Activated CD4-positive, alpha-beta T cell treated with anti-CD3 and anti-CD28 coated beads, Interleukin-2, amount 10 ng/mL, durations not matched to agents 24 days and 14 days (primary cell): ENCODE measurements around the gene TMA7. TPM values are rescaled to one million over a fixed set of nuclear protein-coding genes. Genes with fewer than 3 reads are reported as not detected.
"Not testable (repeated sequence)": the region's sequence is repeated elsewhere in the genome, so short reads cannot be mapped to it uniquely, and the experiment has no call there.

Experiments used
- DNase-seq: peaks from one replicate; pipeline ENCODE4 v3.0.0; 2022
- H3K27ac Mint-ChIP-seq: one replicate; pipeline ENCODE4 v1.8.0; 2022; ENCODE audit warnings: mild to moderate bottlenecking, mixed read lengths
- H3K27me3 Mint-ChIP-seq: one replicate; pipeline ENCODE4 v1.8.0; 2022; ENCODE audit warnings: mixed read lengths
- H3K36me3 Mint-ChIP-seq: one replicate; pipeline ENCODE4 v1.8.0; 2022; ENCODE audit warnings: low read depth, mild to moderate bottlenecking, mixed read lengths
- H3K4me1 Mint-ChIP-seq: one replicate; pipeline ENCODE4 v1.8.0; 2021; ENCODE audit warnings: mixed read lengths
- H3K4me3 Mint-ChIP-seq: one replicate; pipeline ENCODE4 v1.8.0; 2022; ENCODE audit warnings: mild to moderate bottlenecking, moderate library complexity, mixed read lengths
- H3K9me3 Mint-ChIP-seq: one replicate; pipeline ENCODE4 v1.8.0; 2021; ENCODE audit warnings: mixed read lengths
- intact Hi-C: fragments of 100-400 bp; cut with micrococcal nuclease; formaldehyde crosslinking; loops from one replicate; pipeline ENCODE4 v1.15.1; 2023
- total RNA-seq: library from RNA; stranded (reverse); gene quantifications from 2 replicates; pipeline ENCODE4 v1.2.3, GENCODE V29; 2022

TMA7 gene
- total RNA-seq, 1 donor from 2014 or later: 275 TPM

- H3K27ac Mint-ChIP-seq: peak overlapping the region; percentile 93
- peaks cover 43% of the 10 kb centered on the region for H3K4me1 Mint-ChIP-seq
- H3K36me3 Mint-ChIP-seq: peaks cover 44% of the 10 kb centered on the region
- peak overlapping the region; percentile 96 for H3K4me3 Mint-ChIP-seq
- intact Hi-C loops: loop anchor here (10.0 kb wide), 1 partner anchor 382 kb away; no protein-coding TSS in a partner anchor
- no peaks in the 10 kb centered on the region for H3K27me3 Mint-ChIP-seq
- no peaks in the 10 kb centered on the region for H3K9me3 Mint-ChIP-seq
- DNase-seq: no peak
Observed at GRCh38 chr3:48467110-48467454, 27.0 kb downstream of the TMA7 start.

- peak; percentile 59 for DNase-seq
- Mint-ChIP-seq H3K9me3 (no peaks in the 10 kb centered on the region), H3K36me3 (peaks cover 44% of the 10 kb centered on the region), H3K4me1 (peaks cover 43% of the 10 kb centered on the region), H3K4me3 (peak overlapping the region; percentile 96), H3K27me3 (no peaks in the 10 kb centered on the region), H3K27ac (peak overlapping the region; percentile 93)
- intact Hi-C loops: loop anchor here (10.0 kb wide), 1 partner anchor 383 kb away; no protein-coding TSS in a partner anchor
Observed at GRCh38 chr3:48467473-48468267, 27.6 kb downstream of the TMA7 start.

GRCh38 chr3:48468329-48468731, 28.3 kb downstream of the TMA7 start:
- peaks cover 50% of the 10 kb centered on the region for H3K4me1 Mint-ChIP-seq
- H3K9me3 Mint-ChIP-seq: no peaks in the 10 kb centered on the region
- peak; percentile 61 for DNase-seq
- H3K27me3 Mint-ChIP-seq: no peaks in the 10 kb centered on the region
- H3K36me3 Mint-ChIP-seq: peaks cover 48% of the 10 kb centered on the region
- peak overlapping the region; percentile 96 for H3K4me3 Mint-ChIP-seq
- peak overlapping the region; percentile 93 for H3K27ac Mint-ChIP-seq
- intact Hi-C loops: loop anchor here (10.0 kb wide), 1 partner anchor 384 kb away; no protein-coding TSS in a partner anchor

- Mint-ChIP-seq H3K27ac (peak overlapping the region; percentile 92), H3K36me3 (peaks cover 47% of the 10 kb centered on the region), H3K4me3 (peak overlapping the region; percentile 96), H3K27me3 (no peaks in the 10 kb centered on the region), H3K9me3 (no peaks in the 10 kb centered on the region), H3K4me1 (peaks cover 53% of the 10 kb centered on the region)
- DNase-seq: peak; percentile 63
- intact Hi-C loops: loop anchor here (10.0 kb wide), 1 partner anchor 384 kb away; no protein-coding TSS in a partner anchor
Observed at GRCh38 chr3:48469046-48469915, 29.2 kb downstream of the TMA7 start.

- DNase-seq: peak; percentile 63
- intact Hi-C loops: loop anchor here (10.0 kb wide), 1 partner anchor 1855 kb away; the partner anchor contains the start of genes HYAL2 and TUSC2
- Mint-ChIP-seq H3K4me3 (peak overlapping the region; percentile 96), H3K27ac (peak overlapping the region; percentile 92), H3K4me1 (peaks cover 58% of the 10 kb centered on the region), H3K27me3 (no peaks in the 10 kb centered on the region), H3K9me3 (no peaks in the 10 kb centered on the region), H3K36me3 (peaks cover 52% of the 10 kb centered on the region)
Observed at GRCh38 chr3:48470286-48470685, 30.2 kb downstream of the TMA7 start.

GRCh38 chr3:48472673-48472922, 32.5 kb downstream of the TMA7 start:
- Mint-ChIP-seq H3K9me3 (no peaks in the 10 kb centered on the region), H3K27me3 (no peaks in the 10 kb centered on the region), H3K36me3 (peaks cover 34% of the 10 kb centered on the region), H3K4me1 (peaks cover 47% of the 10 kb centered on the region), H3K27ac (peak overlapping the region; percentile 97), H3K4me3 (peak overlapping the region; percentile 85)
- intact Hi-C loops: loop anchor here (1.0 to 10.0 kb wide), 2 partner anchors 32 to 1852 kb away; partner anchors contain the start of genes CCDC51, HYAL2, TMA7 and TUSC2
- DNase-seq: no peak

- intact Hi-C loops: loop anchor here (1.0 to 10.0 kb wide), 7 partner anchors 8 to 1852 kb away; partner anchors contain the start of genes ATRIP, CCDC51, CDC25A and HYAL2
- Mint-ChIP-seq H3K27me3 (no peaks in the 10 kb centered on the region), H3K27ac (peak overlapping the region; percentile 97), H3K36me3 (peaks cover 33% of the 10 kb centered on the region), H3K4me1 (peaks cover 47% of the 10 kb centered on the region), H3K9me3 (no peaks in the 10 kb centered on the region), H3K4me3 (peak overlapping the region; percentile 85)
- DNase-seq: peak; percentile 98
Observed at GRCh38 chr3:48472923-48473616, 33.0 kb downstream of the TMA7 start.

GRCh38 chr3:48473617-48473952, 33.5 kb downstream of the TMA7 start:
- intact Hi-C loops: loop anchor here (1.0 to 10.0 kb wide), 6 partner anchors 8 to 1851 kb away; partner anchors contain the start of genes ATRIP, CDC25A, HYAL2 and TUSC2
- no peaks in the 10 kb centered on the region for H3K9me3 Mint-ChIP-seq
- peaks cover 47% of the 10 kb centered on the region for H3K4me1 Mint-ChIP-seq
- H3K27ac Mint-ChIP-seq: peak overlapping the region; percentile 97
- peaks cover 31% of the 10 kb centered on the region for H3K36me3 Mint-ChIP-seq
- no peak for DNase-seq
- peak overlapping the region; percentile 85 for H3K4me3 Mint-ChIP-seq
- no peaks in the 10 kb centered on the region for H3K27me3 Mint-ChIP-seq

- peaks cover 34% of the 10 kb centered on the region for H3K36me3 Mint-ChIP-seq
- not testable (repeated sequence) for DNase-seq, H3K4me3 Mint-ChIP-seq, H3K27ac Mint-ChIP-seq, H3K9me3 Mint-ChIP-seq, H3K27me3 Mint-ChIP-seq
- peaks cover 47% of the 10 kb centered on the region for H3K4me1 Mint-ChIP-seq
- intact Hi-C loops: loop anchor here (10.0 kb wide), 1 partner anchor 1851 kb away; the partner anchor contains the start of genes HYAL2 and TUSC2
Observed at GRCh38 chr3:48474031-48474430, 34.0 kb downstream of the TMA7 start.

GRCh38 chr3:48474619-48475018, 34.6 kb downstream of the TMA7 start:
- H3K4me3 Mint-ChIP-seq: peak overlapping the region; percentile 51
- no peaks in the 10 kb centered on the region for H3K27me3 Mint-ChIP-seq
- no peaks in the 10 kb centered on the region for H3K9me3 Mint-ChIP-seq
- intact Hi-C loops: loop anchor here (10.0 kb wide), 1 partner anchor 1850 kb away; the partner anchor contains the start of genes HYAL2 and TUSC2
- peaks cover 45% of the 10 kb centered on the region for H3K4me1 Mint-ChIP-seq
- peak overlapping the region; percentile 86 for H3K27ac Mint-ChIP-seq
- peaks cover 29% of the 10 kb centered on the region for H3K36me3 Mint-ChIP-seq
- peak; percentile 59 for DNase-seq

- no peaks in the 10 kb centered on the region for H3K9me3 Mint-ChIP-seq
- DNase-seq: peak; percentile 58
- H3K4me3 Mint-ChIP-seq: no peak overlapping the region
- intact Hi-C loops: loop anchor here (10.0 kb wide), 1 partner anchor 1850 kb away; the partner anchor contains the start of genes HYAL2 and TUSC2
- H3K4me1 Mint-ChIP-seq: peaks cover 42% of the 10 kb centered on the region
- H3K27ac Mint-ChIP-seq: peak overlapping the region; percentile 86
- H3K36me3 Mint-ChIP-seq: peaks cover 26% of the 10 kb centered on the region
- no peaks in the 10 kb centered on the region for H3K27me3 Mint-ChIP-seq
Observed at GRCh38 chr3:48475188-48475587, 35.1 kb downstream of the TMA7 start.

- Mint-ChIP-seq H3K27me3 (no peaks in the 10 kb centered on the region), H3K4me3 (no peak overlapping the region), H3K9me3 (no peaks in the 10 kb centered on the region), H3K27ac (peak overlapping the region; percentile 98), H3K36me3 (peaks cover 27% of the 10 kb centered on the region), H3K4me1 (peaks cover 40% of the 10 kb centered on the region)
- DNase-seq: peak; percentile 60
- intact Hi-C loops: loop anchor here (10.0 kb wide), 1 partner anchor 1848 kb away; the partner anchor contains the start of genes HYAL2 and TUSC2
Observed at GRCh38 chr3:48476426-48477053, 36.5 kb downstream of the TMA7 start.
